ENCODE data around the gene SLC40A1. TPM values are rescaled to one million over a fixed set of nuclear protein-coding genes. Genes with fewer than 3 reads are reported as not detected.
"Not testable (repeated sequence)": the region's sequence is repeated elsewhere in the genome, so short reads cannot be mapped to it uniquely, and the experiment has no call there.

SLC40A1 gene
- total and polyA plus RNA-seq, 12 donors = 84.1 to 3,561 (median 883) TPM

GRCh38 chr2:189609423-189609816 lies 28.8 kb upstream of the SLC40A1 start:
- intact Hi-C loops (cut with DNase I) = no loop called here
- Histone ChIP-seq H3K36me3 (replicated peaks in 1 of 2) (no peaks in the 10 kb centered on the region), H3K9me3 (replicated peaks in 1 of 3) (no peaks in the 10 kb centered on the region), H3K27ac (peak overlapping the region; percentile 5 to 75 (median 64)), H3K27me3 (no peaks in the 10 kb centered on the region), H3K4me1 (replicated peaks in 1 of 2) (peaks cover 29 to 49% of the 10 kb centered on the region in 2 donors), H3K4me3 (peak overlapping the region in 1 of 4 donors; percentile 7)
- TF ChIP-seq CTCF (IDR thresholded peaks at IDR 0.05) (no peak), POLR2A (IDR thresholded peaks at IDR 0.05) (no peak)
- WGBS, 4 donors = 36 to 58% (median 42%) methylated on average over 4 of the region's 4 CpGs
- peak in 1 of 7 donors; percentile 5 for DNase-seq

- 44 to 55% (median 48%) methylated on average over 2 of the region's 2 CpGs for WGBS, 4 donors
- H3K9me3 ChIP-seq (replicated peaks in 1 of 3) = no peaks in the 10 kb centered on the region
- DNase-seq = no peak
- TF ChIP-seq CTCF (IDR thresholded peaks at IDR 0.05) = no peak
- TF ChIP-seq POLR2A (IDR thresholded peaks at IDR 0.05) = no peak
- no peak overlapping the region for H3K4me3 ChIP-seq
- peak overlapping the region; percentile 5 to 75 (median 64) for H3K27ac ChIP-seq
- H3K27me3 ChIP-seq = no peaks in the 10 kb centered on the region
- intact Hi-C loops (cut with DNase I) = no loop called here
- peaks cover 27 to 44% of the 10 kb centered on the region in 2 donors for H3K4me1 ChIP-seq (replicated peaks in 1 of 2)
- H3K36me3 ChIP-seq (replicated peaks in 1 of 2) = no peaks in the 10 kb centered on the region
Measured at GRCh38 chr2:189608795-189609422, 28.3 kb upstream of the SLC40A1 start.

- intact Hi-C loops (cut with DNase I) = no loop called here
- TF ChIP-seq POLR2A (IDR thresholded peaks at IDR 0.05) = no peak
- TF ChIP-seq CTCF (IDR thresholded peaks at IDR 0.05) = no peak
- 76 to 85% (median 82%) methylated on average over 4 of the region's 4 CpGs for WGBS, 4 donors
Measured at GRCh38 chr2:189608170-189608569, 27.6 kb upstream of the SLC40A1 start.

GRCh38 chr2:189602233-189602632 lies 21.6 kb upstream of the SLC40A1 start:
- H3K36me3 ChIP-seq (replicated peaks in 1 of 2) = no peaks in the 10 kb centered on the region
- H3K27ac ChIP-seq = no peak overlapping the region
- no peaks in the 10 kb centered on the region for H3K27me3 ChIP-seq
- H3K4me1 ChIP-seq (replicated peaks in 1 of 2) = no peaks in the 10 kb centered on the region
- DNase-seq = no peak
- 63 to 87% (median 80%) methylated on average over 4 of the region's 4 CpGs for WGBS, 4 donors
- no peak overlapping the region for H3K4me3 ChIP-seq
- intact Hi-C loops (cut with DNase I) = no loop called here
- TF ChIP-seq POLR2A (IDR thresholded peaks at IDR 0.05) = no peak
- TF ChIP-seq CTCF (IDR thresholded peaks at IDR 0.05) = no peak
- H3K9me3 ChIP-seq (replicated peaks in 1 of 3) = no peaks in the 10 kb centered on the region

More at GRCh38 chr2:189608170-189608569, 27.6 kb upstream of the SLC40A1 start:
- Histone ChIP-seq H3K9me3 (replicated peaks in 1 of 3) (no peaks in the 10 kb centered on the region), H3K4me1 (replicated peaks in 1 of 2) (peaks cover 21 to 36% of the 10 kb centered on the region in 2 donors), H3K4me3 (no peak overlapping the region), H3K27me3 (no peaks in the 10 kb centered on the region), H3K27ac (no peak overlapping the region), H3K36me3 (replicated peaks in 1 of 2) (no peaks in the 10 kb centered on the region)
- DNase-seq = no peak

- WGBS, 4 donors = 90 to 99% (median 97%) methylated on average over 2 of the region's 2 CpGs
- H3K27me3 ChIP-seq; DNase-seq; H3K4me3 ChIP-seq; H3K9me3 ChIP-seq (replicated peaks in 1 of 3); H3K27ac ChIP-seq; intact Hi-C loops (cut with DNase I); H3K36me3 ChIP-seq (replicated peaks in 1 of 2); H3K4me1 ChIP-seq (replicated peaks in 1 of 2): not testable (repeated sequence)
Measured at GRCh38 chr2:189601652-189602051, 21.1 kb upstream of the SLC40A1 start.
